VCaP (cell line): ENCODE data around the gene ABCB10.
A peak's percentile ranks its signal among the peaks of the same experiment; 100 is the strongest.

Source experiments
- H3K27ac ChIP-seq: fragments of 450-650 bp; 2 replicates; pipeline ENCODE4 v1.5.1; 2017
- TF ChIP-seq, protein P1 (sequence below): fragments of 450-650 bp; conservative IDR thresholded peaks from 2 replicates; pipeline ENCODE4 v1.5.1; 2017; ENCODE audit warnings: mild to moderate bottlenecking, moderate library complexity

Gene ABCB10

DNA sequence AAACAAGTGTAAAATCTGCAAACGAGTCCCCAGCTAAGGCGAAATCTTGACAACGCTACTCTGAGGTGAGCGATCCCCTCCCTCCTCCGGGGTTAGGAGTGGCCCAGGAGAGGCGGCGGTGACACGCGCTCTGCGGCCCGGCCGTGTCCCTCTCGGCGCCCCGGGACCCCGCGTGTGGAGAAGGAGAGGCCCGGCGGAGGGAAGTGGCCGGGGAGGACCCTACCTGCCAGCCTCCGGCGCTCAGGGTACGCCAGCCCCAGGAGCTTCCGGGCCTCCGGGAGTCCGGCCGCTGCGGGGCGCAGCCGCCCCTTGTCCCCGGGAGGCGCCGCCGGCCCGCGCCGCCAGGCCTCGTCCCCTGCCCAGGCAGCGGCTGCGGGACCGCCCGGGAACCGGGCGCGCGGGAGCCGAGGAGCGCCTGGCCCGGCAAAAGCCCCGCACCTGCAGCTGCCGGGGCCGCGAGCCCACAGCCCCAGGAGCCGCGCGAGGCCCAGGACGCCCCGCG is 543 bp downstream of the ABCB10 start:
- H3K27ac ChIP-seq: peak overlapping the region; percentile 87
- TF ChIP-seq, protein P1, sequence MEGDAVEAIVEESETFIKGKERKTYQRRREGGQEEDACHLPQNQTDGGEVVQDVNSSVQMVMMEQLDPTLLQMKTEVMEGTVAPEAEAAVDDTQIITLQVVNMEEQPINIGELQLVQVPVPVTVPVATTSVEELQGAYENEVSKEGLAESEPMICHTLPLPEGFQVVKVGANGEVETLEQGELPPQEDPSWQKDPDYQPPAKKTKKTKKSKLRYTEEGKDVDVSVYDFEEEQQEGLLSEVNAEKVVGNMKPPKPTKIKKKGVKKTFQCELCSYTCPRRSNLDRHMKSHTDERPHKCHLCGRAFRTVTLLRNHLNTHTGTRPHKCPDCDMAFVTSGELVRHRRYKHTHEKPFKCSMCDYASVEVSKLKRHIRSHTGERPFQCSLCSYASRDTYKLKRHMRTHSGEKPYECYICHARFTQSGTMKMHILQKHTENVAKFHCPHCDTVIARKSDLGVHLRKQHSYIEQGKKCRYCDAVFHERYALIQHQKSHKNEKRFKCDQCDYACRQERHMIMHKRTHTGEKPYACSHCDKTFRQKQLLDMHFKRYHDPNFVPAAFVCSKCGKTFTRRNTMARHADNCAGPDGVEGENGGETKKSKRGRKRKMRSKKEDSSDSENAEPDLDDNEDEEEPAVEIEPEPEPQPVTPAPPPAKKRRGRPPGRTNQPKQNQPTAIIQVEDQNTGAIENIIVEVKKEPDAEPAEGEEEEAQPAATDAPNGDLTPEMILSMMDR: no peak

DNA sequence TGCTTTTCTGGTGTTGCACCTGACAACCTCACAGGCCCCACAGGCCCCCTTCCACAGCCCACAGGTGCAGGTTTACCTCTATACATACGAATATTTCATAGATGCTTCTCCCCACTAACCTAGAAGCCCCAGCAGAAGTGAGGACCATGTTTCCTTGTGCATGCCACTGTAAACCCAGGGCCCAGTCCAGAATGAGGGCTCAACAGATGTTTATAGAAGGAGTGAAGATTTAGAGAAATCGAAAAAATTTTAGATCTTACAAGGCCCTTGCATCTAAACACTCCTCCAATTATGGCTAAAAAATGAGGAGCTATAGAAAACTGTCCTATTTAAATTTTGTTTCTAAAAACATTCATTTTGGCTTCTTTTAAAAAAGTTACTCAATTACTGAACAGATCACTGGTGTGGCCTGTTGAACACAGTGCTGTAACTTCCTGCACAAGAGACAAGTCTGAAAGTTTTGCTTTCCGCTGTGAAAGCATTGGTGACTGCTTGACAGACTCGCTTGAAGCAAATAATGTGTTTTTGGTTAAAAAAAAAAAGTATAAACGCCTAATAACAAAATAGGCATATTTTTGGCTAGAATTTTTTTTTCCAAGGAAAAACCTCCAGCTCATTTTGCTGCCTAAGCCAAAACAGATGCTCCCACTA is 1.2 kb downstream of the ABCB10 start:
- peak overlapping the region; percentile 87 for H3K27ac ChIP-seq
- TF ChIP-seq, protein P1: no peak

DNA sequence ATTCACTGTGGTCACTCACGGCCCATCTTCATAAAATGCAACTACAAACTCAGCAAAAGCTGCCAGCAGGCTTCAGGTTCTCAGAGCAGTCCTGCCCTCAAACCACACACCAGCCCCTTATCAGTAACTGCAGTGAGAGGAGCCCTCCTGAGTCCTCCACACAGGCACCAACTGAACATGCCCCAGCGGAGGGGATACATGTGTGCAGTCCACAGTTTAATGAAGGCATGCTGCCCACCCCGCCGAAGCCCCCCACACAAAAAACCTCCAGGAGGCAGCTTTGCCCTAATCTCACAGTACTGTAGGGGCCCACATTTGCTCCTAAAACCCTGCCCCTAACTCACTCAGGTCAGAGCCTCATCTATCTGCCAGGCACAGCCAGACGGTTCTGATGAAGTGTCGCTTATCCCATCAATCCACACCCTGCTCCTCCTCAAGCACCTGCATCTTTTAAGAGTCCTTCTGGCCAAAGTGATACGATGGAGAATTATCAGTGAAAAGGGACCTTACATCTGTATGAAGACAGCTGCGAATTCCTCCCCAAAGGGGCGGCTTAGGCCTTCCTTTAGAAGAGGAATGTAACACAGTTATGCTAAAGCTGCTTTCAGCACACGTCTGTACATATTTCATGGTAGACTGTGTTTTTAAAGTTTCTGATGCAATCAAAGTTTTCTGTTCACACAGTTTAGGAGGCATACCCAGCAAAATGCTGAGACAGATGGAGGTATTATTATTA is 3.5 kb downstream of the ABCB10 start:
- H3K27ac ChIP-seq: no peak overlapping the region
- TF ChIP-seq, protein P1: no peak

DNA sequence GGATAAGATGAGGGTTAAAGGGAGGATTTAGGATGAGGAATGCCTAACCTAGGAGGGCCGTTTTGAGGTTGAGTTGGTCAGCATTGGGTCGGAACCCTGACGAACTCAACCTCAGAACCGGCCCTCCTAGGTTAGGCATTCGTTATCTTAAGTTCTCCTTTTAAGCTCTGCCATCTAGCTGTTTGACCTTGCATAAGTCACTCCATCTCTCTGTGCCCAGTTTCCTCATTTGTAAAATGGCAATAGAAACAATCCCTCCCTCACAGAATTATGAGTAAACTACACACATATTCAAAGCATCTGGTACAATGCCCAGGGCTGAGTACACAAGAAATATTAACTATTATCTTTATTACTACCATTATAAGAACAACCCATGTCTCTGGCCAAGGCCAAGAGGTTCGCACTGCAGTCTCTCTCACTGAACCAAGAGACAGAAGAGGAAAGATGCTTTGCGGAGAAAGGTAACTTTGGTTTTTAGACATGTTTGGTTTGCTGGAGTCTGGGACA is 4.8 kb downstream of the ABCB10 start:
- TF ChIP-seq, protein P1: no peak
- H3K27ac ChIP-seq: no peak overlapping the region

DNA sequence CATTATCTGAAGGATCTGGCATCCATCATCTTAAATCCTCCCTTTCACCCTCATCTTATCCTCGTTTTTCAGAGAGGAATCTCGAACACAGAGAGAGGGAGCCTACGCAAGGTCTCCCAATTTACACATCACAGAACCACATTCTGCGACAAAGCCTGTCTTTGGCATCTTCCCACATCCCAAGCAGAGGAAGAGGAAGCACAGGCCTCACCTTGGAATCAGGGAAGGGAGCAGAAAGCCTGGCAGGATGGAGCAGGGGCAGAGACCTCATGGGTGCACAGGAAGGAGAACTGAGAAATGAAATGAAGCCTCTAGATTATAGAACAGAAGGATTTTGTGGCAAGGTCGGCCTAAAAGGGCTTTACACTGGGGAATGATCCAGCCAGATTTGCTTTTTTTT is 5.8 kb downstream of the ABCB10 start:
- H3K27ac ChIP-seq: no peak overlapping the region
- TF ChIP-seq, protein P1: no peak

DNA sequence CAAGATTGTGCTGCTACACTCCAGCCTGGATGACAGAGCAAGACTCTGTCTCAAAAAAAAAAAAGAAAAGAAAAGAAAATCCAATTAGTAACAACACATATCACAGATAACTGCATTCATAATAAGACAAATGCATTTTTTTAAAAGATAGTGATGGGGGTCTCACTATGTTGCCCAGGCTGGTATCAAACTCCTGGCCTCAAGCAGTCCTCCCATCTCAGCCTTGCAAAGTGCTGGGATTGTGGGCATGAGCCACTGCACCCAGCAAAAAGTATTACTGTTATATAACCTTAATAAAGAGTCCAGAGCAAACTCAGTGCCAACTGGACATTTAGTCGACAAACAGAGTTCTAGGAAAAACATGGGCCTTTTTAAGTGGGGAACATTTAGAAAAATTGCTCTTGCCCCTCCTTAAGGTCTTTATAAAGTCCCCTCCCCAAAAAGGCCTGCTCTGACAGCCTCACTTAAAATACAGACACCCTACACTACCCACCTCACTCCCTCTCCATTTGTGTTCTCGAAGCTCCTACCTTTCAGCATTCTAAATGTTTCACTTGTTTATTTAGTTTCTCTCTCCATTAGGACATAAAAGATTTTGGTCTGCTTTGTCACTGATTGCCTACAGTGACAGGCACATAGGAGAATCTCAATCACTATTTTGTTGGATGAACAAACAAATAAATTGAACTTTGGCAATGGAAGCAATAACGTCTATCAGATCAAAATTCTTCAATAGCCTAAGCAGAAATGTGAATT is 7.5 kb downstream of the ABCB10 start:
- H3K27ac ChIP-seq: peak overlapping the region; percentile 54
- TF ChIP-seq, protein P1: no peak

DNA sequence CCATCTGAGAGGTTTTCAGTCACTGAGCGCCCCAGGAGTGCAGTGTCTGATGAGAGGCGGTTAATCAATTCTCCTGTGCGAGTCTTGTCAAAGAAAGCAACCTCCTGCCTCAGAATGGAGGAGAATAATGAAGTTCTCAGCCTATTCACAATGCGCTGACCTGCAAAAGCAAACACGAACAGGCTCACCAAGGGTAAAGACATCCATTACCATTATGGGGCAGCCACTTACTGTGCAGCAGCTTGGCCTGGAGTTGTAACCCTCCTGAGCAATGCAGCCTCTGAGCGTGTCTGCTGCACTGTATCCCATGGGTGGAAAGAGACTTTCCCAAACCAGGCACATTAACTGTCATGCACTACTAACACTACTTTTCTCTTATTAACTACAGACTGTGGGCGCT is 11.0 kb downstream of the ABCB10 start:
- H3K27ac ChIP-seq: no peak overlapping the region
- TF ChIP-seq, protein P1: no peak
